MM.1S (cell line): ENCODE measurements around the gene RBMS3.

Experiments
- EZH2 ChIP-seq: fragments of 300-600 bp; sonication (generic); optimal IDR thresholded peaks from 2 replicates; pipeline ENCODE3; 2017; ENCODE audit warnings: low read depth, mild to moderate bottlenecking, antibody characterized with exemption, low read length, mixed read lengths
- EZH2phosphoT487 ChIP-seq: fragments of 300-600 bp; sonication (generic); IDR thresholded peaks from 2 replicates; pipeline ENCODE4 v1.6.1; 2018; ENCODE audit warnings: antibody characterized with exemption, low read length
- TF ChIP-seq, protein P1 (sequence below): fragments of 300-600 bp; sonication (generic); IDR thresholded peaks from 2 replicates; pipeline ENCODE4 v1.5.1; 2016; ENCODE audit warnings: antibody characterized with exemption, low read length, mixed read lengths

- no peak for TF ChIP-seq EZH2phosphoT487
- TF ChIP-seq EZH2 = no peak
- TF ChIP-seq, protein P1, sequence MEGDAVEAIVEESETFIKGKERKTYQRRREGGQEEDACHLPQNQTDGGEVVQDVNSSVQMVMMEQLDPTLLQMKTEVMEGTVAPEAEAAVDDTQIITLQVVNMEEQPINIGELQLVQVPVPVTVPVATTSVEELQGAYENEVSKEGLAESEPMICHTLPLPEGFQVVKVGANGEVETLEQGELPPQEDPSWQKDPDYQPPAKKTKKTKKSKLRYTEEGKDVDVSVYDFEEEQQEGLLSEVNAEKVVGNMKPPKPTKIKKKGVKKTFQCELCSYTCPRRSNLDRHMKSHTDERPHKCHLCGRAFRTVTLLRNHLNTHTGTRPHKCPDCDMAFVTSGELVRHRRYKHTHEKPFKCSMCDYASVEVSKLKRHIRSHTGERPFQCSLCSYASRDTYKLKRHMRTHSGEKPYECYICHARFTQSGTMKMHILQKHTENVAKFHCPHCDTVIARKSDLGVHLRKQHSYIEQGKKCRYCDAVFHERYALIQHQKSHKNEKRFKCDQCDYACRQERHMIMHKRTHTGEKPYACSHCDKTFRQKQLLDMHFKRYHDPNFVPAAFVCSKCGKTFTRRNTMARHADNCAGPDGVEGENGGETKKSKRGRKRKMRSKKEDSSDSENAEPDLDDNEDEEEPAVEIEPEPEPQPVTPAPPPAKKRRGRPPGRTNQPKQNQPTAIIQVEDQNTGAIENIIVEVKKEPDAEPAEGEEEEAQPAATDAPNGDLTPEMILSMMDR = no peak
These were observed 57.5 kb downstream of the RBMS3 start for GRCh38 chr3:29338377-29338776.
